Urothelium cell line (cell line): ENCODE results near the gene FBH1.
"Not testable (repeated sequence)": the region's sequence is repeated elsewhere in the genome, so short reads cannot be mapped to it uniquely, and the experiment has no call there.

Experiments
- DNase-seq: peaks from one replicate; pipeline ENCODE4 v3.0.0; 2011; ENCODE audit warnings: low spot score, mixed read lengths
- FAIRE-seq: peaks from 2 replicates; lab custom pipeline; 2011; peaks lifted over from hg19 to GRCh38; lab: Jason Lieb, UNC

The FBH1 gene

GRCh38 chr10:5889624-5890451 is at the start of gene FBH1, which contains the start of gene ANKRD16:
Gene FBH1 (plus strand): TSS chr10:5890243. CDS start chr10:5890346, 103 bp downstream.
Gene ANKRD16 (minus strand): TSS chr10:5889893. CDS start chr10:5889354, 539 bp downstream.
- peak; percentile 99 for DNase-seq

GRCh38 chr10:5840314-5841307 is 49.4 kb upstream of the FBH1 start:
- no peak for FAIRE-seq
- DNase-seq = peak; percentile 43

More at GRCh38 chr10:5889624-5890451, at the start of gene FBH1, which contains the start of gene ANKRD16:
- FAIRE-seq = peak; percentile 37

- FAIRE-seq (no peak), DNase-seq (no peak)
Observed at GRCh38 chr10:5841965-5842364, 48.1 kb upstream of the FBH1 start.

- FAIRE-seq (no peak), DNase-seq (no peak)
Observed at GRCh38 chr10:5843686-5844344, 46.2 kb upstream of the FBH1 start.

GRCh38 chr10:5844345-5845055 is 45.5 kb upstream of the FBH1 start:
- FAIRE-seq = no peak
- DNase-seq = no peak

GRCh38 chr10:5846667-5847066 is 43.4 kb upstream of the FBH1 start:
- not testable (repeated sequence) for DNase-seq, FAIRE-seq

GRCh38 chr10:5854131-5854475 is 35.9 kb upstream of the FBH1 start:
- FAIRE-seq = no peak
- no peak for DNase-seq

- DNase-seq (no peak), FAIRE-seq (no peak)
Observed at GRCh38 chr10:5855979-5856700, 33.9 kb upstream of the FBH1 start.

- FAIRE-seq (no peak), DNase-seq (no peak)
Observed at GRCh38 chr10:5856701-5857004, 33.4 kb upstream of the FBH1 start.

GRCh38 chr10:5858811-5859210 is 31.2 kb upstream of the FBH1 start:
- no peak for DNase-seq
- FAIRE-seq = no peak

GRCh38 chr10:5860066-5860465 is 30.0 kb upstream of the FBH1 start:
- FAIRE-seq (no peak), DNase-seq (no peak)

- DNase-seq (no peak), FAIRE-seq (no peak)
Observed at GRCh38 chr10:5862360-5862961, 27.6 kb upstream of the FBH1 start.

GRCh38 chr10:5862981-5863685 is 26.9 kb upstream of the FBH1 start:
- not testable (repeated sequence) for FAIRE-seq, DNase-seq

GRCh38 chr10:5866451-5867081 is 23.5 kb upstream of the FBH1 start:
- FAIRE-seq, DNase-seq: not testable (repeated sequence)

GRCh38 chr10:5867091-5867615 is 22.9 kb upstream of the FBH1 start:
- not testable (repeated sequence) for FAIRE-seq, DNase-seq

- DNase-seq, FAIRE-seq: not testable (repeated sequence)
Observed at GRCh38 chr10:5868383-5868782, 21.7 kb upstream of the FBH1 start.

- FAIRE-seq = no peak
- no peak for DNase-seq
Observed at GRCh38 chr10:5869156-5869555, 20.9 kb upstream of the FBH1 start.

GRCh38 chr10:5871596-5871995 is 18.4 kb upstream of the FBH1 start:
- FAIRE-seq = no peak
- DNase-seq = no peak
